ENCODE measurements around the gene LY6G5B.

LY6G5B gene

GRCh38 chr6:31712296-31712695, 42.5 kb downstream of the LY6G5B start:
- H3K9ac ChIP-seq (ENCODE audit: low read depth, low read length): no peak overlapping the region
- H3K9me3 ChIP-seq (ENCODE audit: control insufficient read depth, insufficient read depth, low read length): no peaks in the 10 kb centered on the region
- H3K27ac ChIP-seq (ENCODE audit: low read depth, low read length): no peak overlapping the region
- H3K4me1 ChIP-seq (ENCODE audit: control insufficient read depth, insufficient read depth, low read length): peaks cover 19% of the 10 kb centered on the region
- H3K36me3 ChIP-seq (ENCODE audit: control insufficient read depth, insufficient read depth, low read length): no peaks in the 10 kb centered on the region
- no peak overlapping the region for H3K4me3 ChIP-seq (ENCODE audit: low read depth, low read length)
- H3K27me3 ChIP-seq (ENCODE audit: control insufficient read depth, insufficient read depth, low read length): no peaks in the 10 kb centered on the region

- Histone ChIP-seq H3K27ac (ENCODE audit: low read depth, low read length) (peak overlapping the region; percentile 80), H3K9ac (ENCODE audit: low read depth, low read length) (no peak overlapping the region), H3K4me3 (ENCODE audit: low read depth, low read length) (no peak overlapping the region), H3K36me3 (ENCODE audit: control insufficient read depth, insufficient read depth, low read length) (no peaks in the 10 kb centered on the region), H3K4me1 (ENCODE audit: control insufficient read depth, insufficient read depth, low read length) (peaks cover 27% of the 10 kb centered on the region), H3K27me3 (ENCODE audit: control insufficient read depth, insufficient read depth, low read length) (no peaks in the 10 kb centered on the region), H3K9me3 (ENCODE audit: control insufficient read depth, insufficient read depth, low read length) (no peaks in the 10 kb centered on the region)
Measured at GRCh38 chr6:31713465-31713864, 43.7 kb downstream of the LY6G5B start.

GRCh38 chr6:31713991-31714684, 44.4 kb downstream of the LY6G5B start:
- Histone ChIP-seq H3K4me1 (ENCODE audit: control insufficient read depth, insufficient read depth, low read length) (peaks cover 31% of the 10 kb centered on the region), H3K27me3 (ENCODE audit: control insufficient read depth, insufficient read depth, low read length) (no peaks in the 10 kb centered on the region), H3K4me3 (ENCODE audit: low read depth, low read length) (no peak overlapping the region), H3K27ac (ENCODE audit: low read depth, low read length) (peak overlapping the region; percentile 80), H3K9me3 (ENCODE audit: control insufficient read depth, insufficient read depth, low read length) (no peaks in the 10 kb centered on the region), H3K9ac (ENCODE audit: low read depth, low read length) (no peak overlapping the region), H3K36me3 (ENCODE audit: control insufficient read depth, insufficient read depth, low read length) (no peaks in the 10 kb centered on the region)

- Histone ChIP-seq H3K9me3 (ENCODE audit: control insufficient read depth, insufficient read depth, low read length) (no peaks in the 10 kb centered on the region), H3K36me3 (ENCODE audit: control insufficient read depth, insufficient read depth, low read length) (no peaks in the 10 kb centered on the region), H3K27ac (ENCODE audit: low read depth, low read length) (peak within 1 kb of the TSS; percentile 80), H3K27me3 (ENCODE audit: control insufficient read depth, insufficient read depth, low read length) (no peaks in the 10 kb centered on the region), H3K4me3 (ENCODE audit: low read depth, low read length) (no peak within 1 kb of the TSS), H3K4me1 (ENCODE audit: control insufficient read depth, insufficient read depth, low read length) (peaks cover 31% of the 10 kb centered on the region), H3K9ac (ENCODE audit: low read depth, low read length) (no peak within 1 kb of the TSS)
Measured at GRCh38 chr6:31715022-31715958, 45.5 kb downstream of the LY6G5B start, which contains the start of gene LY6G6D. LY6G6D (plus strand) TSS chr6:31715348; CDS start chr6:31715356, 8 bp downstream.

- Histone ChIP-seq H3K27ac (ENCODE audit: low read depth, low read length) (no peak overlapping the region), H3K9me3 (ENCODE audit: control insufficient read depth, insufficient read depth, low read length) (no peaks in the 10 kb centered on the region), H3K4me1 (ENCODE audit: control insufficient read depth, insufficient read depth, low read length) (peaks cover 31% of the 10 kb centered on the region), H3K36me3 (ENCODE audit: control insufficient read depth, insufficient read depth, low read length) (no peaks in the 10 kb centered on the region), H3K27me3 (ENCODE audit: control insufficient read depth, insufficient read depth, low read length) (no peaks in the 10 kb centered on the region), H3K4me3 (ENCODE audit: low read depth, low read length) (no peak overlapping the region), H3K9ac (ENCODE audit: low read depth, low read length) (no peak overlapping the region)
Measured at GRCh38 chr6:31717499-31718222, 47.9 kb downstream of the LY6G5B start.

- H3K27me3 ChIP-seq (ENCODE audit: control insufficient read depth, insufficient read depth, low read length): no peaks in the 10 kb centered on the region
- no peaks in the 10 kb centered on the region for H3K36me3 ChIP-seq (ENCODE audit: control insufficient read depth, insufficient read depth, low read length)
- H3K9ac ChIP-seq (ENCODE audit: low read depth, low read length): no peak overlapping the region
- H3K4me1 ChIP-seq (ENCODE audit: control insufficient read depth, insufficient read depth, low read length): peaks cover 31% of the 10 kb centered on the region
- H3K27ac ChIP-seq (ENCODE audit: low read depth, low read length): no peak overlapping the region
- no peaks in the 10 kb centered on the region for H3K9me3 ChIP-seq (ENCODE audit: control insufficient read depth, insufficient read depth, low read length)
- H3K4me3 ChIP-seq (ENCODE audit: low read depth, low read length): no peak overlapping the region
Measured at GRCh38 chr6:31718265-31718664, 48.5 kb downstream of the LY6G5B start.

- Histone ChIP-seq H3K36me3 (ENCODE audit: control insufficient read depth, insufficient read depth, low read length) (no peaks in the 10 kb centered on the region), H3K27me3 (ENCODE audit: control insufficient read depth, insufficient read depth, low read length) (no peaks in the 10 kb centered on the region), H3K4me3 (ENCODE audit: low read depth, low read length) (no peak overlapping the region), H3K9me3 (ENCODE audit: control insufficient read depth, insufficient read depth, low read length) (no peaks in the 10 kb centered on the region), H3K27ac (ENCODE audit: low read depth, low read length) (no peak overlapping the region), H3K9ac (ENCODE audit: low read depth, low read length) (no peak overlapping the region), H3K4me1 (ENCODE audit: control insufficient read depth, insufficient read depth, low read length) (peaks cover 27% of the 10 kb centered on the region)
Measured at GRCh38 chr6:31719001-31719400, 49.2 kb downstream of the LY6G5B start.

GRCh38 chr6:31720196-31720770, 50.5 kb downstream of the LY6G5B start:
- no peaks in the 10 kb centered on the region for H3K36me3 ChIP-seq (ENCODE audit: control insufficient read depth, insufficient read depth, low read length)
- H3K4me3 ChIP-seq (ENCODE audit: low read depth, low read length): no peak overlapping the region
- no peak overlapping the region for H3K27ac ChIP-seq (ENCODE audit: low read depth, low read length)
- H3K9me3 ChIP-seq (ENCODE audit: control insufficient read depth, insufficient read depth, low read length): no peaks in the 10 kb centered on the region
- no peak overlapping the region for H3K9ac ChIP-seq (ENCODE audit: low read depth, low read length)
- no peaks in the 10 kb centered on the region for H3K27me3 ChIP-seq (ENCODE audit: control insufficient read depth, insufficient read depth, low read length)
- H3K4me1 ChIP-seq (ENCODE audit: control insufficient read depth, insufficient read depth, low read length): peaks cover 15% of the 10 kb centered on the region

- Histone ChIP-seq H3K9me3 (ENCODE audit: control insufficient read depth, insufficient read depth, low read length) (no peaks in the 10 kb centered on the region), H3K4me3 (ENCODE audit: low read depth, low read length) (no peak within 1 kb of the TSS), H3K27me3 (ENCODE audit: control insufficient read depth, insufficient read depth, low read length) (no peaks in the 10 kb centered on the region), H3K36me3 (ENCODE audit: control insufficient read depth, insufficient read depth, low read length) (peaks cover 7% of the 10 kb centered on the region), H3K9ac (ENCODE audit: low read depth, low read length) (no peak within 1 kb of the TSS), H3K4me1 (ENCODE audit: control insufficient read depth, insufficient read depth, low read length) (peaks cover 13% of the 10 kb centered on the region), H3K27ac (ENCODE audit: low read depth, low read length) (no peak within 1 kb of the TSS)
Measured at GRCh38 chr6:31721351-31722020, 51.7 kb downstream of the LY6G5B start, which contains the start of gene LY6G6C. LY6G6C (minus strand) TSS chr6:31721746; CDS start chr6:31721679, 67 bp downstream.

- no peaks in the 10 kb centered on the region for H3K27me3 ChIP-seq (ENCODE audit: control insufficient read depth, insufficient read depth, low read length)
- H3K4me3 ChIP-seq (ENCODE audit: low read depth, low read length): no peak overlapping the region
- no peak overlapping the region for H3K27ac ChIP-seq (ENCODE audit: low read depth, low read length)
- H3K4me1 ChIP-seq (ENCODE audit: control insufficient read depth, insufficient read depth, low read length): peaks cover 13% of the 10 kb centered on the region
- peaks cover 14% of the 10 kb centered on the region for H3K36me3 ChIP-seq (ENCODE audit: control insufficient read depth, insufficient read depth, low read length)
- no peak overlapping the region for H3K9ac ChIP-seq (ENCODE audit: low read depth, low read length)
- H3K9me3 ChIP-seq (ENCODE audit: control insufficient read depth, insufficient read depth, low read length): no peaks in the 10 kb centered on the region
Measured at GRCh38 chr6:31722173-31722572, 52.4 kb downstream of the LY6G5B start.

Measured in HUES48 (cell line).